ENCODE measurements around the gene TK1.

The TK1 gene

GRCh38 chr17:78230252-78230962 lies 43.6 kb upstream of the TK1 start:
- no peak overlapping the region for H3K27ac ChIP-seq (ENCODE audit: low read depth in 2 of 2, low read length in 2 of 2)
- no peaks in the 10 kb centered on the region for H3K4me1 ChIP-seq (ENCODE audit: control insufficient read depth in 2 of 2, insufficient read depth in 2 of 2, low read length in 2 of 2)
- no peak overlapping the region for H3K4me3 ChIP-seq (ENCODE audit: low read length in 2 of 2)
- H3K27me3 ChIP-seq (ENCODE audit: control insufficient read depth in 2 of 2, insufficient read depth in 2 of 2, low read length in 2 of 2), result peaks cover 24 to 27% of the 10 kb centered on the region in 2 donors
- H3K9me3 ChIP-seq (ENCODE audit: control insufficient read depth in 2 of 2, low read length in 2 of 2), result no peaks in the 10 kb centered on the region
- H3K36me3 ChIP-seq (ENCODE audit: control insufficient read depth in 2 of 2, insufficient read depth in 2 of 2, low read length in 2 of 2), result no peaks in the 10 kb centered on the region
- H3K9ac ChIP-seq (ENCODE audit: low read depth in 1 of 2, low read length in 2 of 2), result no peak overlapping the region

- no peak overlapping the region for H3K27ac ChIP-seq (ENCODE audit: low read depth in 2 of 2, low read length in 2 of 2)
- H3K9ac ChIP-seq (ENCODE audit: low read depth in 1 of 2, low read length in 2 of 2), result no peak overlapping the region
- no peaks in the 10 kb centered on the region for H3K4me1 ChIP-seq (ENCODE audit: control insufficient read depth in 2 of 2, insufficient read depth in 2 of 2, low read length in 2 of 2)
Observed at GRCh38 chr17:78228176-78228575, 41.3 kb upstream of the TK1 start.

DNA sequence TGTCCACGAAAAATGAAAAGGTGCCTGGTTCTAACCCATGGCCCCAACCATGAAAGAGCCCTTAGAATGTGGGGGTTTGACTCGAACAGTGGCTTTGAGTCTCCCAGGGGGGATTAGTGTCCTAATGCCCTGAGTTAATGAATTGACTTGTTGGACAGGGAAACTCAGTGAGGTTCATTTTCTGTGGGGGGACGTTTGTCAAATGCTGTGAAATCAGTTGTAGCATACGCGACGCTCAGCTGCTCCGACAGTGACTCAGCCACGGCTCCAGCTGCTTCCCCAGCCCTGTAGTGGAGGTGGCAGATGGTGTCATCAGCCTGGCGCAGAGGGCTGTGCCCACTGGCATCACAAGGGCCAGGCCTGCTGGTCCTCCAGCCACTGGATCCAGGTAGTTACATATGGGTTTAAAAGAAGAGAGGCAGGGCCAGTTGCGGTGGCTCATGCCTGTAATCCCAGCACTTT lies 40.6 kb upstream of the TK1 start:
- H3K27me3 ChIP-seq (ENCODE audit: control insufficient read depth in 2 of 2, insufficient read depth in 2 of 2, low read length in 2 of 2), result peaks cover 18 to 21% of the 10 kb centered on the region in 2 donors
- H3K9ac ChIP-seq (ENCODE audit: low read depth in 1 of 2, low read length in 2 of 2), result no peak overlapping the region
- no peak overlapping the region for H3K4me3 ChIP-seq (ENCODE audit: low read length in 2 of 2)
- H3K4me1 ChIP-seq (ENCODE audit: control insufficient read depth in 2 of 2, insufficient read depth in 2 of 2, low read length in 2 of 2), result no peaks in the 10 kb centered on the region
- H3K36me3 ChIP-seq (ENCODE audit: control insufficient read depth in 2 of 2, insufficient read depth in 2 of 2, low read length in 2 of 2), result peaks cover 0 to 2% of the 10 kb centered on the region in 2 donors
- H3K27ac ChIP-seq (ENCODE audit: low read depth in 2 of 2, low read length in 2 of 2), result no peak overlapping the region
- H3K9me3 ChIP-seq (ENCODE audit: control insufficient read depth in 2 of 2, low read length in 2 of 2), result no peaks in the 10 kb centered on the region

More at GRCh38 chr17:78228176-78228575, 41.3 kb upstream of the TK1 start:
- no peak overlapping the region for H3K4me3 ChIP-seq (ENCODE audit: low read length in 2 of 2)
- H3K9me3 ChIP-seq (ENCODE audit: control insufficient read depth in 2 of 2, low read length in 2 of 2), result no peaks in the 10 kb centered on the region
- peaks cover 24 to 27% of the 10 kb centered on the region in 2 donors for H3K27me3 ChIP-seq (ENCODE audit: control insufficient read depth in 2 of 2, insufficient read depth in 2 of 2, low read length in 2 of 2)
- peaks cover 0 to 2% of the 10 kb centered on the region in 2 donors for H3K36me3 ChIP-seq (ENCODE audit: control insufficient read depth in 2 of 2, insufficient read depth in 2 of 2, low read length in 2 of 2)

- Histone ChIP-seq H3K36me3 (ENCODE audit: control insufficient read depth in 2 of 2, insufficient read depth in 2 of 2, low read length in 2 of 2) (peaks cover 0 to 2% of the 10 kb centered on the region in 2 donors), H3K27me3 (ENCODE audit: control insufficient read depth in 2 of 2, insufficient read depth in 2 of 2, low read length in 2 of 2) (peaks cover 16 to 19% of the 10 kb centered on the region in 2 donors), H3K27ac (ENCODE audit: low read depth in 2 of 2, low read length in 2 of 2) (no peak overlapping the region), H3K4me1 (ENCODE audit: control insufficient read depth in 2 of 2, insufficient read depth in 2 of 2, low read length in 2 of 2) (no peaks in the 10 kb centered on the region), H3K9ac (ENCODE audit: low read depth in 1 of 2, low read length in 2 of 2) (no peak overlapping the region), H3K4me3 (ENCODE audit: low read length in 2 of 2) (peak overlapping the region in 1 of 2 donors; percentile 15), H3K9me3 (ENCODE audit: control insufficient read depth in 2 of 2, low read length in 2 of 2) (no peaks in the 10 kb centered on the region)
Observed at GRCh38 chr17:78226759-78227454, 40.1 kb upstream of the TK1 start.

- no peaks in the 10 kb centered on the region for H3K4me1 ChIP-seq (ENCODE audit: control insufficient read depth in 2 of 2, insufficient read depth in 2 of 2, low read length in 2 of 2)
- no peak overlapping the region for H3K27ac ChIP-seq (ENCODE audit: low read depth in 2 of 2, low read length in 2 of 2)
- no peak overlapping the region for H3K9ac ChIP-seq (ENCODE audit: low read depth in 1 of 2, low read length in 2 of 2)
- peaks cover 0 to 2% of the 10 kb centered on the region in 2 donors for H3K36me3 ChIP-seq (ENCODE audit: control insufficient read depth in 2 of 2, insufficient read depth in 2 of 2, low read length in 2 of 2)
- H3K9me3 ChIP-seq (ENCODE audit: control insufficient read depth in 2 of 2, low read length in 2 of 2), result no peaks in the 10 kb centered on the region
- H3K27me3 ChIP-seq (ENCODE audit: control insufficient read depth in 2 of 2, insufficient read depth in 2 of 2, low read length in 2 of 2), result peaks cover 13 to 15% of the 10 kb centered on the region in 2 donors
- no peak overlapping the region for H3K4me3 ChIP-seq (ENCODE audit: low read length in 2 of 2)
Observed at GRCh38 chr17:78226055-78226758, 39.4 kb upstream of the TK1 start.

GRCh38 chr17:78225088-78225865 lies 38.4 kb upstream of the TK1 start:
- Histone ChIP-seq H3K4me3 (ENCODE audit: low read length in 2 of 2) (no peak overlapping the region), H3K36me3 (ENCODE audit: control insufficient read depth in 2 of 2, insufficient read depth in 2 of 2, low read length in 2 of 2) (peaks cover 0 to 2% of the 10 kb centered on the region in 2 donors), H3K27ac (ENCODE audit: low read depth in 2 of 2, low read length in 2 of 2) (no peak overlapping the region), H3K9ac (ENCODE audit: low read depth in 1 of 2, low read length in 2 of 2) (no peak overlapping the region), H3K9me3 (ENCODE audit: control insufficient read depth in 2 of 2, low read length in 2 of 2) (no peaks in the 10 kb centered on the region), H3K27me3 (ENCODE audit: control insufficient read depth in 2 of 2, insufficient read depth in 2 of 2, low read length in 2 of 2) (peaks cover 5 to 7% of the 10 kb centered on the region in 2 donors), H3K4me1 (ENCODE audit: control insufficient read depth in 2 of 2, insufficient read depth in 2 of 2, low read length in 2 of 2) (no peaks in the 10 kb centered on the region)

DNA sequence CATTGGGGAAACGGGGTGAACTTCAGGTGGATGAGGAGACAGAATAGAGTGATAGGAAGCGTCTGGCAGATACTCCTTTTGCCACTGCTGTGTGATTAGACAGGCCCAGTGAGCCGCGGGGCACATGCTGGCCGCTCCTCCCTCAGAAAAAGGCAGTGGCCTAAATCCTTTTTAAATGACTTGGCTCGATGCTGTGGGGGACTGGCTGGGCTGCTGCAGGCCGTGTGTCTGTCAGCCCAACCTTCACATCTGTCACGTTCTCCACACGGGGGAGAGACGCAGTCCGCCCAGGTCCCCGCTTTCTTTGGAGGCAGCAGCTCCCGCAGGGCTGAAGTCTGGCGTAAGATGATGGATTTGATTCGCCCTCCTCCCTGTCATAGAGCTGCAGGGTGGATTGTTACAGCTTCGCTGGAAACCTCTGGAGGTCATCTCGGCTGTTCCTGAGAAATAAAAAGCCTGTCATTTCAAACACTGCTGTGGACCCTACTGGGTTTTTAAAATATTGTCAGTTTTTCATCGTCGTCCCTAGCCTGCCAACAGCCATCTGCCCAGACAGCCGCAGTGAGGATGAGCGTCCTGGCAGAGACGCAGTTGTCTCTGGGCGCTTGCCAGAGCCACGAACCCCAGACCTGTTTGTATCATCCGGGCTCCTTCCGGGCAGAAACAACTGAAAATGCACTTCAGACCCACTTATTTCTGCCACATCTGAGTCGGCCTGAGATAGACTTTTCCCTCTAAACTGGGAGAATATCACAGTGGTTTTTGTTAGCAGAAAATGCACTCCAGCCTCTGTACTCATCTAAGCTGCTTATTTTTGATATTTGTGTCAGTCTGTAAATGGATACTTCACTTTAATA lies 37.6 kb upstream of the TK1 start:
- Histone ChIP-seq H3K4me1 (ENCODE audit: control insufficient read depth in 2 of 2, insufficient read depth in 2 of 2, low read length in 2 of 2) (no peaks in the 10 kb centered on the region), H3K9ac (ENCODE audit: low read depth in 1 of 2, low read length in 2 of 2) (no peak overlapping the region), H3K36me3 (ENCODE audit: control insufficient read depth in 2 of 2, insufficient read depth in 2 of 2, low read length in 2 of 2) (peaks cover 0 to 2% of the 10 kb centered on the region in 2 donors), H3K9me3 (ENCODE audit: control insufficient read depth in 2 of 2, low read length in 2 of 2) (no peaks in the 10 kb centered on the region), H3K4me3 (ENCODE audit: low read length in 2 of 2) (no peak overlapping the region), H3K27me3 (ENCODE audit: control insufficient read depth in 2 of 2, insufficient read depth in 2 of 2, low read length in 2 of 2) (peaks cover 3 to 4% of the 10 kb centered on the region in 2 donors), H3K27ac (ENCODE audit: low read depth in 2 of 2, low read length in 2 of 2) (no peak overlapping the region)

GRCh38 chr17:78223765-78224164 lies 36.9 kb upstream of the TK1 start:
- H3K4me1 ChIP-seq (ENCODE audit: control insufficient read depth in 2 of 2, insufficient read depth in 2 of 2, low read length in 2 of 2), result no peaks in the 10 kb centered on the region
- H3K9me3 ChIP-seq (ENCODE audit: control insufficient read depth in 2 of 2, low read length in 2 of 2), result no peaks in the 10 kb centered on the region
- no peak overlapping the region for H3K27ac ChIP-seq (ENCODE audit: low read depth in 2 of 2, low read length in 2 of 2)
- peaks cover 0 to 2% of the 10 kb centered on the region in 2 donors for H3K36me3 ChIP-seq (ENCODE audit: control insufficient read depth in 2 of 2, insufficient read depth in 2 of 2, low read length in 2 of 2)
- H3K4me3 ChIP-seq (ENCODE audit: low read length in 2 of 2), result no peak overlapping the region
- H3K27me3 ChIP-seq (ENCODE audit: control insufficient read depth in 2 of 2, insufficient read depth in 2 of 2, low read length in 2 of 2), result peaks cover 3 to 4% of the 10 kb centered on the region in 2 donors
- no peak overlapping the region for H3K9ac ChIP-seq (ENCODE audit: low read depth in 1 of 2, low read length in 2 of 2)

DNA sequence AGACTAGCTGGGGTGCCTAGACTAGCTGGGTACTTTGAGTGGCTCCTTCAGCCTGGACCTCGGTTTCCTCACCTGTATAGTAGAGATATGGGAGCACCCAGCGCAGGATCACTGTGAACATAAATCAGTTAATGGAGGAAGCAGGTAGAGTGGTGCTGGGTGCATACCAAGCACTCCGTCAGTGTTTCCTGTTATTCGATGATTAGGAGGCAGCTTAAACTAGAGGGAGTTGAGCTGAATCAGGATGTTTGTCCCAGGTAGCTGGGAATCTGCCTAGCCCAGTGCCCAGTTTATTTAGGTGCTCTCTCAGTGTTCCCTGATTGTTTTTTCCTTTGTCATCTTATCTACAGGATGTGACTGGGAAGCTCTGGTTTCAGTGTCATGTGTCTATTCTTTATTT lies 36.2 kb upstream of the TK1 start:
- no peaks in the 10 kb centered on the region for H3K9me3 ChIP-seq (ENCODE audit: control insufficient read depth in 2 of 2, low read length in 2 of 2)
- no peaks in the 10 kb centered on the region for H3K4me1 ChIP-seq (ENCODE audit: control insufficient read depth in 2 of 2, insufficient read depth in 2 of 2, low read length in 2 of 2)
- no peak overlapping the region for H3K27ac ChIP-seq (ENCODE audit: low read depth in 2 of 2, low read length in 2 of 2)
- peaks cover 0 to 2% of the 10 kb centered on the region in 2 donors for H3K36me3 ChIP-seq (ENCODE audit: control insufficient read depth in 2 of 2, insufficient read depth in 2 of 2, low read length in 2 of 2)
- no peak overlapping the region for H3K4me3 ChIP-seq (ENCODE audit: low read length in 2 of 2)
- H3K27me3 ChIP-seq (ENCODE audit: control insufficient read depth in 2 of 2, insufficient read depth in 2 of 2, low read length in 2 of 2), result peaks cover 0 to 3% of the 10 kb centered on the region in 2 donors
- no peak overlapping the region for H3K9ac ChIP-seq (ENCODE audit: low read depth in 1 of 2, low read length in 2 of 2)
